Osteoblast (primary cell): ENCODE results near the gene BSN. TPM values are rescaled to one million over a fixed set of nuclear protein-coding genes. Genes with fewer than 3 reads are reported as not detected.

ENCODE experiments used
- DNase-seq: peaks from one replicate; pipeline ENCODE4 v3.0.0; 2011; ENCODE audit warnings: low spot score, mixed read lengths; ENCODE audit not compliant: insufficient read length; ENCODE audit errors: missing footprints
- H2AFZ ChIP-seq: 2 replicates; pipeline ENCODE4 v1.6.0; 2011; ENCODE audit warnings: mild to moderate bottlenecking, low read length
- H3K27ac ChIP-seq: 2 replicates; pipeline ENCODE4 v1.5.1; 2011; ENCODE audit warnings: mild to moderate bottlenecking, low read depth, low read length, moderate library complexity
- H3K27me3 ChIP-seq: 2 replicates; pipeline ENCODE4 v1.6.0; 2012; ENCODE audit warnings: mild to moderate bottlenecking, control low read depth, inconsistent platforms, low read length, moderate library complexity; ENCODE audit not compliant: insufficient read depth
- H3K36me3 ChIP-seq: 2 replicates; pipeline ENCODE4 v1.5.1; 2011; ENCODE audit warnings: mild to moderate bottlenecking, low read length, control low read depth, moderate library complexity; ENCODE audit not compliant: insufficient read depth
- H3K4me1 ChIP-seq: 2 replicates; pipeline ENCODE4 v1.5.1; 2011; ENCODE audit warnings: mild to moderate bottlenecking, low read length, control low read depth, moderate library complexity; ENCODE audit not compliant: insufficient read depth
- H3K4me2 ChIP-seq: 2 replicates; pipeline ENCODE4 v1.6.0; 2011; ENCODE audit warnings: mild to moderate bottlenecking, low read length; ENCODE audit not compliant: insufficient read depth
- H3K4me3 ChIP-seq: fragments of 200-600 bp; sonication (generic); 3 replicates; pipeline ENCODE4 v1.5.1; 2012; ENCODE audit warnings: mild to moderate bottlenecking, low read length, inconsistent platforms; ENCODE audit not compliant: insufficient read depth
- H3K79me2 ChIP-seq: 2 replicates; pipeline ENCODE4 v1.6.0; 2012; ENCODE audit warnings: mild to moderate bottlenecking, low read length, control low read depth, inconsistent platforms; ENCODE audit not compliant: insufficient read depth
- H3K9me3 ChIP-seq: 2 replicates; pipeline ENCODE4 v1.5.1; 2011; ENCODE audit warnings: low read depth, low read length, control low read depth
- H4K20me1 ChIP-seq: 2 replicates; pipeline ENCODE4 v1.6.0; 2012; ENCODE audit warnings: mild to moderate bottlenecking, low read length, control low read depth; ENCODE audit not compliant: insufficient read depth
- CTCF ChIP-seq: IDR thresholded peaks from 2 replicates; pipeline ENCODE4 v1.5.1; 2011; ENCODE audit warnings: mild to moderate bottlenecking, low read depth, low read length, moderate library complexity; ENCODE audit errors: extremely low read depth
- total RNA-seq: library from RNA; depleted of rRNA; stranded (reverse); fragments of >200 nt; gene quantifications from 2 replicates; pipeline ENCODE4 v1.2.3, GENCODE V29; 2012

BSN gene
- total RNA-seq, 1 donor, result under 0.01 TPM

DNA sequence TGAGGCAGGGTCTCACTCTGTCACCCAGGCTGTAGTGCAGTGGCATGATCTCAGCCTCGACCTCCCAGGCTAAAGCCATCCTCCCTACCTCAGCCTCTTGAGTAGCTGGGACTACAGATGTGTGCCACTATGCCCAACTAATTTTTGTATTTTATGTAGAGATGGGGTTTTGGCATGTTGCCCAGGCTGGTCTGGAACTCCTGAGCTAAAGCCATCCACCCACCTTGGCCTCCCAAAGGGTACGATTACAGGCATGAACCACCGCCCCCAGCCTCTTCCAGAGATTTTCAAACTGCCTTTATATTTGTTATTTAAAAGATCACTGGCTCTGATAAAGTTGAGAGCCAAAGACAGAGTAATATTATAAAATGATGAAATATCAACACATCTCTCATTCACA lies 37.3 kb downstream of the BSN start:
- H3K27me3 ChIP-seq, result peaks cover 6% of the 10 kb centered on the region
- no peak overlapping the region for H3K27ac ChIP-seq
- H3K4me2 ChIP-seq, result no peak overlapping the region
- H4K20me1 ChIP-seq, result no peaks in the 10 kb centered on the region
- no peak for TF ChIP-seq CTCF
- no peak for DNase-seq
- H3K79me2 ChIP-seq, result no peaks in the 10 kb centered on the region
- no peaks in the 10 kb centered on the region for H3K36me3 ChIP-seq
- H3K9me3 ChIP-seq, result no peaks in the 10 kb centered on the region
- H3K4me1 ChIP-seq, result peaks cover 6% of the 10 kb centered on the region
- H3K4me3 ChIP-seq, result no peak overlapping the region
- H2AFZ ChIP-seq, result no peak overlapping the region

DNA sequence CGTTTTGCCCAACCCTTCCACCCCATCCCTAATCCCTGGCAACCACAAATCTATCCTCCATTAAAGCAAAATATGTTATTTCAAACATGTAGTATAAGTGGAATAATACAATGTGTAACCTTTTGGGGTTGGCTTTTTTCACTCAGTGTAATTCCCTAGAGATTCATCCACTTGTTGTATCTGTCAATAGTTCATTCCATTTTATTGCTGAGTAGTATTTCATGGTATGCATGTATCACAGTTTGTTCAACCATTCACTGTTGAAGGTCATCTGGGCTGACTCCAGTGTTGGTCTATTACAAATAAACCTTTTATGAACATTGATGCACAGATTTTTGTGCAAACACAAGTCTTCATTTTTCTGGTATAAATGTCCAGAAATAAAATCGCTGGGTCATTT lies 38.8 kb downstream of the BSN start:
- no peaks in the 10 kb centered on the region for H3K79me2 ChIP-seq
- no peaks in the 10 kb centered on the region for H4K20me1 ChIP-seq
- peaks cover 6% of the 10 kb centered on the region for H3K4me1 ChIP-seq
- H2AFZ ChIP-seq, result no peak overlapping the region
- H3K27me3 ChIP-seq, result peaks cover 6% of the 10 kb centered on the region
- H3K4me3 ChIP-seq, result no peak overlapping the region
- no peak overlapping the region for H3K4me2 ChIP-seq
- TF ChIP-seq CTCF, result no peak
- no peaks in the 10 kb centered on the region for H3K9me3 ChIP-seq
- H3K27ac ChIP-seq, result no peak overlapping the region
- no peak for DNase-seq
- H3K36me3 ChIP-seq, result no peaks in the 10 kb centered on the region

GRCh38 chr3:49600781-49601180 lies 46.5 kb downstream of the BSN start:
- no peak for DNase-seq

More at GRCh38 chr3:49600781-49601180, 46.5 kb downstream of the BSN start:
- H3K27ac ChIP-seq, result no peak overlapping the region
- no peaks in the 10 kb centered on the region for H3K36me3 ChIP-seq
- no peak overlapping the region for H3K4me2 ChIP-seq
- H3K9me3 ChIP-seq, result no peaks in the 10 kb centered on the region
- no peak overlapping the region for H3K4me3 ChIP-seq
- no peaks in the 10 kb centered on the region for H4K20me1 ChIP-seq
- H3K4me1 ChIP-seq, result no peaks in the 10 kb centered on the region
- TF ChIP-seq CTCF, result no peak
- H3K79me2 ChIP-seq, result no peaks in the 10 kb centered on the region
- H3K27me3 ChIP-seq, result no peaks in the 10 kb centered on the region
- no peak overlapping the region for H2AFZ ChIP-seq
